ENCODE data around the gene NACAD. TPM values are rescaled to one million over a fixed set of nuclear protein-coding genes. Genes with fewer than 3 reads are reported as not detected.

NACAD gene
- polyA plus RNA-seq, 1 experiment: 0.64 TPM

- Histone ChIP-seq H3K9me3 (ENCODE audit: control insufficient read depth, insufficient read depth, low read length) (no peaks in the 10 kb centered on the region), H3K4me3 (ENCODE audit: low read depth, low read length) (no peak overlapping the region), H3K27ac (ENCODE audit: low read depth, low read length) (no peak overlapping the region), H3K27me3 (ENCODE audit: control insufficient read depth, insufficient read depth, low read length) (no peaks in the 10 kb centered on the region)
- DNase-seq (ENCODE audit: low read depth, low spot score): no peak
- CTCF ChIA-PET: no interaction called here
- POLR2A ChIA-PET: no interaction called here
- no peak for TF ChIP-seq CTCF (IDR thresholded peaks at IDR 0.05; ENCODE audit: low read depth, low read length)
These were observed 33.1 kb downstream of the NACAD start for GRCh38 chr7:45055594-45056219.

- DNase-seq (ENCODE audit: low read depth, low spot score): no peak
- no peak overlapping the region for H3K27ac ChIP-seq (ENCODE audit: low read depth, low read length)
- no peak overlapping the region for H3K4me3 ChIP-seq (ENCODE audit: low read depth, low read length)
- CTCF ChIA-PET: no interaction called here
- no peak for TF ChIP-seq CTCF (IDR thresholded peaks at IDR 0.05; ENCODE audit: low read depth, low read length)
- POLR2A ChIA-PET: no interaction called here
- H3K27me3 ChIP-seq (ENCODE audit: control insufficient read depth, insufficient read depth, low read length): no peaks in the 10 kb centered on the region
- no peaks in the 10 kb centered on the region for H3K9me3 ChIP-seq (ENCODE audit: control insufficient read depth, insufficient read depth, low read length)
These were observed 33.8 kb downstream of the NACAD start for GRCh38 chr7:45055016-45055415.

DNA sequence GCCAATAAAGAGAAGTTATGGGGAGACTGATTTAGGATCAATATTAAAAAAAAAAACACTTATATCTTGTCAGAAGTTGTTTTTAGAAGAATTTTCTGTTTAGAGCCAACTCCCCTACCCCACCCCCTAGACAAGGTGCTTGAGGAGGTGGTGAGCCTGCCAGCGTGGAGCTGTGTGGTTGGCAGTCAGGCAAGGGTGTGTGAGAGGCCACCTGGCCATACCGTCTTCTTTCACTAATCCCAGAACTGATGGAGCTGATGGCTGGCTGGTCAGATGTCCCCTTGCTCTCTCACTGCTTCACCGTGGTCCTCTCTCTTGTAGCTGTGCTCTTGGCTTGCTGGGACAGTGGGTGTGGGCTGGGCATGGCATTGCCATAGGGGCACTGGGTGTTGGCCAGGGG, 34.3 kb downstream of the NACAD start:
- H3K9me3 ChIP-seq (ENCODE audit: control insufficient read depth, insufficient read depth, low read length): no peaks in the 10 kb centered on the region
- ChIA-PET CTCF (no interaction called here), POLR2A (no interaction called here)
- no peak for DNase-seq (ENCODE audit: low read depth, low spot score)
- H3K27ac ChIP-seq (ENCODE audit: low read depth, low read length): no peak overlapping the region
- no peaks in the 10 kb centered on the region for H3K27me3 ChIP-seq (ENCODE audit: control insufficient read depth, insufficient read depth, low read length)
- H3K4me3 ChIP-seq (ENCODE audit: low read depth, low read length): no peak overlapping the region
- no peak for TF ChIP-seq CTCF (IDR thresholded peaks at IDR 0.05; ENCODE audit: low read depth, low read length)

DNA sequence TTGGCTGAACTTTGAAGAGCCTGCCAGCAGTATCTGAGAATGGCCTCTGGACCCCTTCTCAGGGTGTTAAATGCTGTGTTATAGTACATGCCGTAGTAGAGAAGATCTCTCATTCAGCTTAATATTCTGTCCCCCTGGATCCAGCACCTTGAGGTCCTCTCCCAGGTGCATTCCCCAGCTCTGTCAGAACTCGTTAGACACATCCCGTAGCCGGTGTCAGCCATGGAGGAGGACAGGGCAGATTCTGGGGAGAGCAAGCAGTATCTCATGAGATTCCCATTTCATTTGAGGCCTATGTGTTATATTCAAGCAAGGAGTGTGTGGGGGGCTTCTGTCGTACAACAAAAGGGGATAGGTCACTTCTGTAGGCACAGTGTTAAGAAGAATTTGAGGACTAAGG, 34.8 kb downstream of the NACAD start:
- TF ChIP-seq CTCF (IDR thresholded peaks at IDR 0.05; ENCODE audit: low read depth, low read length): no peak
- Histone ChIP-seq H3K4me3 (ENCODE audit: low read depth, low read length) (no peak overlapping the region), H3K27ac (ENCODE audit: low read depth, low read length) (no peak overlapping the region), H3K27me3 (ENCODE audit: control insufficient read depth, insufficient read depth, low read length) (no peaks in the 10 kb centered on the region), H3K9me3 (ENCODE audit: control insufficient read depth, insufficient read depth, low read length) (no peaks in the 10 kb centered on the region)
- ChIA-PET POLR2A (no interaction called here), CTCF (no interaction called here)
- DNase-seq (ENCODE audit: low read depth, low spot score): no peak

DNA sequence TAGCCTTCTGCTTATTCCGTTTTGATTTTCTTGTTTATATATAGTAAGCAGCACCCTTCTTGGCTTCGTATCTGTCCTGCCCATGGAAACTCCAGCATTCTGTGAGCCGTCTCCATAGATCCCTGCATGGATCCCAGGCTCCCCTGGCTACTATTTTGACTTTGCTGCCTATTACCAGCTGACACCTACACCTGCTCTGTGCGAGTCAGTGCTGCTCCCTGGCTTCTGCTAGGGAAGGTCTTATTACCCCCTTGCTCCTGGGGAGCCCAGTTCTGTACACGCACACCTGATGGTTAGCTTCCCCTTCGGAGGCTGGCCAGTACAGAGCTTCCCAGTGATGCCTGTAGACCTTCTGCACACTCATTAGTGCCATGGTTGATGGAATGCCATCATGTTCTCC, 35.4 kb downstream of the NACAD start:
- POLR2A ChIA-PET: no interaction called here
- no peak for TF ChIP-seq CTCF (IDR thresholded peaks at IDR 0.05; ENCODE audit: low read depth, low read length)
- CTCF ChIA-PET: interaction anchor here (0.5 kb wide), 1 partner anchor 54 kb away, joined by 4 read pairs; no protein-coding TSS in a partner anchor
- Histone ChIP-seq H3K27ac (ENCODE audit: low read depth, low read length) (no peak overlapping the region), H3K9me3 (ENCODE audit: control insufficient read depth, insufficient read depth, low read length) (no peaks in the 10 kb centered on the region), H3K27me3 (ENCODE audit: control insufficient read depth, insufficient read depth, low read length) (no peaks in the 10 kb centered on the region), H3K4me3 (ENCODE audit: low read depth, low read length) (no peak overlapping the region)
- no peak for DNase-seq (ENCODE audit: low read depth, low spot score)
